HEK293T (cell line): ENCODE measurements around the gene EPS8.
A peak's percentile ranks its signal among the peaks of the same experiment; 100 is the strongest.

Experiments
- CTCF ChIA-PET: fragments of 350-600 bp; formaldehyde crosslinking; extraction: SDS; loops from one replicate; lab custom pipeline; 2021; ENCODE audit warnings: antibody characterized with exemption, inconsistent platforms; lab: Yijun Ruan, JAX
- POLR2A ChIA-PET: fragments of 350-600 bp; formaldehyde crosslinking; extraction: SDS; loops from one replicate; lab custom pipeline; 2020; ENCODE audit warnings: antibody characterized with exemption, inconsistent platforms; lab: Yijun Ruan, JAX
- DNase-seq: peaks from one replicate; pipeline ENCODE4 v3.0.0; 2012; ENCODE audit warnings: mixed read lengths; ENCODE audit errors: extremely low spot score
- ARNT ChIP-seq: fragments of 450-650 bp; IDR thresholded peaks from 2 replicates; pipeline ENCODE4 v1.6.1; 2017; ENCODE audit warnings: mild to moderate bottlenecking
- BHLHE40 ChIP-seq: fragments of 450-650 bp; IDR thresholded peaks from 2 replicates; pipeline ENCODE4 v1.6.1; 2016; ENCODE audit warnings: mild to moderate bottlenecking, moderate library complexity, borderline replicate concordance
- CTBP1 ChIP-seq: fragments of 450-650 bp; IDR thresholded peaks from 2 replicates; pipeline ENCODE4 v1.6.1; 2016; ENCODE audit warnings: borderline replicate concordance
- ELF4 ChIP-seq: fragments of 450-650 bp; IDR thresholded peaks from 2 replicates; pipeline ENCODE4 v1.6.1; 2017; ENCODE audit warnings: antibody characterized with exemption
- FOXA1 ChIP-seq: fragments of 450-650 bp; IDR thresholded peaks from 2 replicates; pipeline ENCODE4 v1.6.1; 2016; ENCODE audit warnings: mild to moderate bottlenecking
- FOXK2 ChIP-seq: fragments of 450-650 bp; IDR thresholded peaks from 2 replicates; pipeline ENCODE4 v1.6.1; 2016; ENCODE audit warnings: mild to moderate bottlenecking
- FOXM1 ChIP-seq: fragments of 450-650 bp; IDR thresholded peaks from 2 replicates; pipeline ENCODE4 v1.6.1; 2017; ENCODE audit warnings: mild to moderate bottlenecking, borderline replicate concordance
- HDGF ChIP-seq: fragments of 450-650 bp; IDR thresholded peaks from 2 replicates; pipeline ENCODE4 v1.6.1; 2017; ENCODE audit warnings: antibody characterized with exemption, borderline replicate concordance
- L3MBTL2 ChIP-seq: fragments of 450-650 bp; conservative IDR thresholded peaks from 2 replicates; pipeline ENCODE4 v1.6.1; 2016; ENCODE audit warnings: mild to moderate bottlenecking
- LEF1 ChIP-seq: fragments of 450-650 bp; IDR thresholded peaks from 2 replicates; pipeline ENCODE4 v1.6.1; 2017; ENCODE audit warnings: mild to moderate bottlenecking, borderline replicate concordance
- NFRKB ChIP-seq: fragments of 450-650 bp; IDR thresholded peaks from 2 replicates; pipeline ENCODE4 v1.6.1; 2016; ENCODE audit warnings: mild to moderate bottlenecking, moderate library complexity
- SP1 ChIP-seq: fragments of 450-650 bp; IDR thresholded peaks from 2 replicates; pipeline ENCODE4 v1.6.1; 2017
- SUZ12 ChIP-seq: fragments of 450-650 bp; IDR thresholded peaks from 2 replicates; pipeline ENCODE4 v1.6.1; 2016; ENCODE audit warnings: mild to moderate bottlenecking
- TARDBP ChIP-seq: fragments of 450-650 bp; IDR thresholded peaks from 2 replicates; pipeline ENCODE4 v1.6.1; 2016
- ZNF384 ChIP-seq: fragments of 450-650 bp; IDR thresholded peaks from 2 replicates; pipeline ENCODE4 v1.6.1; 2016
- TF ChIP-seq, protein P1 (sequence below): fragments of 450-650 bp; IDR thresholded peaks from 2 replicates; pipeline ENCODE4 v1.6.1; 2016

The EPS8 gene

DNA sequence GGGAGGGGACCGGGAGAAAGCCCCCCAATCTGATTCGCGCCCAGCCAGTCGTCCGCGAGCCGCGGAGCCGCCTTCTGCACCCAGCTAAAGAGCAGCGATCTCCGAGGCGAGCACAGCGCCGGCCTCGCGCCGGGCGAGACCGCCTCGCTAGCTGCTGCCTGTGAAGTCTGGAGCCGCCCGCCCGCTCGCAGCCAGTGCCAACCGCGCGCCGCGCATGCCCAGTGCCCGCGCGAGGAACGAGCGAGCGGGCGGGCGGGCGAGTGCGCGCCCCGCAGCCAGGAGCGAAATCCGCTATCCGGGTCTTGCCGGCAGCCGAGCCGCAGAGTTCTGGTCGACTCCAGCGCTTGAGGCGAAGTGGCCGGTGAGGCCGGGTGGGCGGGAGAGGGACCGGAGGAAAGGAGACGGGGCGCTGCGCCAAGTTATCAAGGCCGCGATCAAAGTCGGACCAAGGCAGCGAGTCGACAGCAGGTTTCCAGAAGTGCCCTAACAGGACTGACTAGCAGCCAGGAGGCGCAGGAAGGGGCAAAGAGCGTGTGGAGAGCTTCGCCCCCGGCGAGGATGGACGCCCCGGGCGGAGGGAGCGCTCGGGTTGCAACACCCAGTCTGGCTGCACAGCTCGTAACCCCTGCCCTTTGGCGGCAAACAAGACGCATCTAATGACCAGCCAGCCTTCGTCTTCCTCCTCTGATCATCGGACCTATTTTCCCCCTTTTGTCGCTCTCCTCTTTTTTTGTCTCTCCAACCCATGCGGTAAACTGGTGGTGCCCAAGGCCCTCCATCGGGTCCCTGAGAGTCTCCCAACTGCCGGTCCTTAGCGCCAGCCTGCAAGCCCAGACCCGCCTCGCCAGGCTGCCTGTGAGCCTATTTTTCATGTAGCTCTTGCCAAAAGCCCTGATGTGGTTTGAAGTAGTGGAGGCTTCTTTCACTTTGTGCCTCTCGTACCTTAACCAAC, at the start of gene EPS8:
Gene EPS8 (minus strand): TSS at position 169 of the 952 bp plus-strand sequence. CDS start 106,437 bp downstream, outside the sequence.
- peak; percentile 93 for DNase-seq
- TF ChIP-seq ELF4 (no peak), LEF1 (no peak), HDGF (no peak), L3MBTL2 (peak; percentile 77), ARNT (no peak), ZNF384 (no peak), TARDBP (no peak), SUZ12 (no peak), SP1 (no peak), CTBP1 (no peak), FOXM1 (peak; percentile 65; the same call in 1 of the 2 replicates), NFRKB (no peak), BHLHE40 (no peak)
- TF ChIP-seq, protein P1, sequence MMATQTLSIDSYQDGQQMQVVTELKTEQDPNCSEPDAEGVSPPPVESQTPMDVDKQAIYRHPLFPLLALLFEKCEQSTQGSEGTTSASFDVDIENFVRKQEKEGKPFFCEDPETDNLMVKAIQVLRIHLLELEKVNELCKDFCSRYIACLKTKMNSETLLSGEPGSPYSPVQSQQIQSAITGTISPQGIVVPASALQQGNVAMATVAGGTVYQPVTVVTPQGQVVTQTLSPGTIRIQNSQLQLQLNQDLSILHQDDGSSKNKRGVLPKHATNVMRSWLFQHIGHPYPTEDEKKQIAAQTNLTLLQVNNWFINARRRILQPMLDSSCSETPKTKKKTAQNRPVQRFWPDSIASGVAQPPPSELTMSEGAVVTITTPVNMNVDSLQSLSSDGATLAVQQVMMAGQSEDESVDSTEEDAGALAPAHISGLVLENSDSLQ: no peak
- ChIA-PET POLR2A (interaction anchor here (0.7 to 3.0 kb wide), 11 partner anchors 8 to 93 kb away, joined by 3 to 12 read pairs (median 4); partner anchors contain the start of gene STRAP), CTCF (no interaction called here)

DNA sequence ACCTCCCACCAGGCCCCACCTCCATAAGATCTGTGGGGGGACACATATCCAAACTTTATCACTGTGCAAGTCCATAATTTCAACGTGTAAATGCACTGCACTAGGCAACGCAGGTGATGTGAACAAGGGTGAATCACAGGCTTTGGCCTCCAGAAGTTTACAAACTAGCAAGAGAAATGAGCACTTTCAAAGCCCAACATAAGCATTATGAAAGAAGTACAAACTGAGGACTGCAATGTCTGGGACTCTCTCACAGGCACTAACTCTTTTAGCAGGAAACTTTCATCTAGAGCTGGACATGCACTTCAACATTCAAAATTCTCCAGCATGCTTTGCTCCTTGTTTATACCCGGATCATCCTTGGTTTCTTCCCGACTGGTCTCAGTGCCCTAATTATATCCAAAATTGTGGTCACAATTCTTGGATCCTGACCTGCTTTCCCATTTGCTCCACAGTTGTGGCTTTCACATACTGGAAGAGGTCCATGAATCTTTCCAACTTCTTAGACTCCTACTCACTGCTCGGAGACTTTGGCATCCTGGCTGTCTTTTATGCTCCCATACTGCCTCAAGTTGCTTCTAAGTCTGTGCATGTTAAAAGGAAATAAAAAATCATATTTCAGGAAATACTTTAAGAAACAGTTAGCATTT, 48.1 kb upstream of the EPS8 start:
- CTCF ChIA-PET: no interaction called here
- no peak for TF ChIP-seq SUZ12
- DNase-seq: no peak
- POLR2A ChIA-PET: no interaction called here

DNA sequence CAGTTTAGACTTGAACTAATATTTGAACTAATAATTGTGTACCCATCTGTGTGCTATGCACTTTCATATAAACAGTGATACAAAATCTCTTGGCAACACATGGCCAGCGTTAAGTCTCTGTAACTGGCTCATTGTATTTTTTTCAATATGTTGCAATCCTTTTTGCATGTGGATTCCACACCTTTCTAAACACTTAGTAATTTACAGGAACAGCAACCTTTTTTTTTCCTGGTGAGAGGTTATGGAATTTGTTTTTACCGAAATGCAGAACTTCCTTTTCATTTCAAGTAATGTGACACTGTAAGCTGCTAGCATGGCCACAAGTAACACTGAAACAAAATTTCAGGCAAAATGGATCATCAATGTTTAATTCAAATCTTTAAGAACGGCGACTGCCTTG, 45.4 kb upstream of the EPS8 start:
- ChIA-PET CTCF (no interaction called here), POLR2A (interaction anchor here (0.7 kb wide), 1 partner anchor 95 kb away, joined by 3 read pairs; no protein-coding TSS in a partner anchor)
- no peak for DNase-seq
- TF ChIP-seq NFRKB: no peak

DNA sequence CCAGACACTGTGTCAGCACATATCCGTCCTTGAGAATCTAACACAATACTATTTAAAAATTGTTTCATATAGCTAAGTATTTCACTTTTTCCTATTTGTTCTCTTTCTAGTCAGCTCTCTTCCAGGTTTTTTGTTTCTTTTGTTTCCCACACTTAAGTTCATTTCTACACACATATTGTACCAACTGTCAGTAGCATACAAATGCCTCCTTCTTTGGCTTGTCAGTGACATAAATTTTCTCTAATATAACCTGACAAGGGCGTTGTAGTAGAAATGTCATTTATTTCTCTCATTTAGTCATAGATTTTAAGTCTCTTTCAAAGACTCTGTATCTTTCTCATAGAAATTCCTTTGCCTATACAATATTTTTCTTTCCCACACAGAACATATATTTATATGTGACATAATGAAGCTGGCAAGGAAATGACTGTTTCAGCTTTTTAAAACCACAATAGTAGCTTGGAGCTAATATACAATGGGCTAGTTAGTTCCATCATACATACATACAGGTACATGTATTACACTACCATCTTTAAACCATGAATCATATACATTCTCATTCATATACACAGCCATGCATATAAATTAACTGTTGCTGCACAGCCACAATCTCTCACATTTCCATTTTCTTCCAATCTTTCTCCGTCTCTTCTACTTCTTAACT, 42.3 kb upstream of the EPS8 start:
- DNase-seq: no peak
- ChIA-PET POLR2A (no interaction called here), CTCF (interaction anchor here (0.6 kb wide), 1 partner anchor 428 kb away, joined by 6 read pairs; no protein-coding TSS in a partner anchor)
- TF ChIP-seq LEF1: no peak
- no peak for TF ChIP-seq TARDBP
- TF ChIP-seq NFRKB: no peak
- no peak for TF ChIP-seq ARNT
- no peak for TF ChIP-seq ELF4
- no peak for TF ChIP-seq FOXA1
- TF ChIP-seq, protein P1: no peak

DNA sequence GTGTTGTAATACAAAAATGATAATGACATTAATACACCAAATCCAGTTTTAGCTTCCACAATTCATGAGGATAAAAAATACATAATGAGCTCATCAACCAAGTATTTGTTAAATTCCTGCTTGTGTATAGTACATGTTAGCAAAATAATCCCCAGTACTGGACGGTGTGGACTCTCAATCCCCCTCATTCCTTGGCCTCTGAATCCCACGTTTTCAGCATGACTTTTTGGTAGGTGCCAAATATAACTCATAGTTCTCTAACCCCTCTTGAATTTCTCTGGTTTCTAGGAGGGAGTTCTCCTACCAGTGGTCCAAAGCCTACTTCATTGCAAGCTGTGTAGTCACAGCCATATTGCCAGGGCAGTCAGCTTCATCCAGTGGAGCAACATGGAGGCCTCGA, 41.4 kb upstream of the EPS8 start:
- no peak for DNase-seq
- TF ChIP-seq FOXA1: no peak
- no peak for TF ChIP-seq ELF4
- TF ChIP-seq NFRKB: no peak
- TF ChIP-seq ARNT: no peak
- TF ChIP-seq ZNF384: no peak
- TF ChIP-seq, protein P1: no peak
- no peak for TF ChIP-seq CTBP1
- no peak for TF ChIP-seq TARDBP
- no peak for TF ChIP-seq HDGF
- no peak for TF ChIP-seq LEF1
- no peak for TF ChIP-seq FOXM1
- TF ChIP-seq SP1: no peak
- TF ChIP-seq FOXK2: no peak
- TF ChIP-seq SUZ12: no peak
- no peak for TF ChIP-seq L3MBTL2
- no peak for TF ChIP-seq BHLHE40
- CTCF ChIA-PET: interaction anchor here (0.6 to 1.0 kb wide), 2 partner anchors 9 to 427 kb away, joined by 3 to 6 read pairs; no protein-coding TSS in a partner anchor
- POLR2A ChIA-PET: no interaction called here

DNA sequence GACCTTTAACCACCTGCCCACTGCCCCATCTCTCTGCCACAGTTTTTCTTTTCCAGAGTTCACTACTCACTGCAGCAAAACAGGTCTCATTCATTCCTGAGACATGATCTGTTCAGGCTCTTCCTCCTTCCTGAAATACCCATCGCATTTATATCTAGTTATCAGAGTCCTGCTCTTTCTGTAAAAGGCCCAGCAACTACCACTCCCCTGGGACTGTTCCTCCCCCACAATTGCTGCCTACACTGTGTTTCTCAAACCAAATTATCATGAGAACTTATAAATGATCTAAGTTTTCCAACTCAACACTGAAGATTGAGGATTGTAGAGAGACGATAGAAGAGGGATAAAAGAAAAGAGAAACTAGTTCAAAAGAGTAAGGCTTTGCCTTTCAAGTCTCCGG, 40.8 kb upstream of the EPS8 start:
- no peak for DNase-seq
- POLR2A ChIA-PET: no interaction called here
- CTCF ChIA-PET: interaction anchor here (1.0 kb wide), 1 partner anchor 9 kb away, joined by 3 read pairs; no protein-coding TSS in a partner anchor
- TF ChIP-seq CTBP1 (no peak), LEF1 (no peak), BHLHE40 (no peak), L3MBTL2 (no peak), FOXK2 (no peak), ARNT (no peak), HDGF (no peak), ELF4 (no peak), FOXM1 (no peak), SUZ12 (no peak), FOXA1 (no peak), SP1 (no peak), ZNF384 (no peak), NFRKB (no peak), TARDBP (no peak)
- TF ChIP-seq, protein P1: no peak
